Muscle of leg (tissue), 11 donors: ENCODE data around the gene GGT5. TPM values are rescaled to one million over a fixed set of nuclear protein-coding genes. Genes with fewer than 3 reads are reported as not detected.
"Not testable (repeated sequence)": the region's sequence is repeated elsewhere in the genome, so short reads cannot be mapped to it uniquely, and the experiment has no call there.

Experiments
- DNase-seq: peaks from one replicate; pipeline ENCODE4 v3.0.0; 2013
- H3K27ac ChIP-seq: one replicate; pipeline ENCODE4 v1.5.1; 2013; ENCODE audit warnings: mild to moderate bottlenecking, low read length, control low read depth
- H3K27me3 ChIP-seq: one replicate; pipeline ENCODE4 v1.6.1; 2013; ENCODE audit warnings: low read length; ENCODE audit not compliant: control insufficient read depth, insufficient read depth
- H3K36me3 ChIP-seq: one replicate; pipeline ENCODE4 v1.6.1; 2013; ENCODE audit warnings: low read length; ENCODE audit not compliant: control insufficient read depth, insufficient read depth
- H3K4me1 ChIP-seq: one replicate; pipeline ENCODE4 v1.6.1; 2013; ENCODE audit warnings: low read length; ENCODE audit not compliant: control insufficient read depth, insufficient read depth
- H3K4me3 ChIP-seq: one replicate; pipeline ENCODE4 v1.5.1; 2013; ENCODE audit warnings: low read length, control low read depth
- H3K9me3 ChIP-seq: replicated peaks from 2 replicates; pipeline ENCODE4 v1.6.1; 2013; ENCODE audit warnings: low read depth, low read length; ENCODE audit not compliant: control insufficient read depth
- WGBS: methylation state at CpG from one replicate; pipeline ENCODE4 v1.1.5; 2013; ENCODE audit warnings: missing lambda C conversion rate; ENCODE audit not compliant: insufficient coverage; 5-methylcytosine and 5-hydroxymethylcytosine counted together
- polyA plus RNA-seq, 8 donors: library from polyadenylated mRNA; unstranded; fragments of 120-200 nt; gene quantifications; one replicate each; pipeline versions ENCODE4 v1.2.1 to v1.2.3, GENCODE V29; 2013; ENCODE audit warnings: inconsistent platforms in 1 of 8, low replicate concordance in 1 of 8; ENCODE audit not compliant: insufficient read length in 8 of 8, insufficient read depth in 1 of 8
- total RNA-seq: library from RNA; stranded (reverse); fragments of 120-200 nt; gene quantifications from one replicate; pipeline ENCODE4 v1.2.4, GENCODE V29; 2013

Gene GGT5
- total and polyA plus RNA-seq, 9 donors = 3.4 to 14.9 (median 12.5) TPM

GRCh38 chr22:24284747-24285203, 39.9 kb upstream of the GGT5 start:
- Histone ChIP-seq H3K9me3 (no peaks in the 10 kb centered on the region), H3K27ac (no peak overlapping the region), H3K27me3 (no peaks in the 10 kb centered on the region), H3K36me3 (no peaks in the 10 kb centered on the region), H3K4me3 (no peak overlapping the region), H3K4me1 (peaks cover 16% of the 10 kb centered on the region)
- 76% methylated on average over 2 of the region's 2 CpGs for WGBS
- DNase-seq = no peak

DNA sequence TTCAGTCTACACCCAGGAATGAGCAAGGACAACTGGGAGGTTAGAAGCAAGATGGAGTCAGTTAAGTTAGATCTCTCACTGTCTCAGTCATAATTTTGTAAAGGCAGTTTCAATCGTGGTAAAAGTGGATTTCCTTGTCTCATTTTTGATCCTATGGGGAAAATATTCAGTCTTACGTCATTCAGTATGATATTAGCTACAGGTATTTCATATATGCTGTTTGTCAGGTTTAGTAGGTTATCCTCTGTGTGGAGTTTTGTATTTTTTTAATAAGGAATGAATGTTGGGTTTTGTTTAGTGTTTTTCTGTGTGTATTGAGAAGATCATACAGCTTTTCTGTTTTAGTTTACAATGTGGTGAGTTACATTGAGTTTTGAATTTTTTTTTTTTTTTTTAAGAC, 37.5 kb upstream of the GGT5 start:
- Histone ChIP-seq H3K36me3 (no peaks in the 10 kb centered on the region), H3K9me3 (no peaks in the 10 kb centered on the region), H3K27ac (no peak overlapping the region), H3K27me3 (no peaks in the 10 kb centered on the region), H3K4me1 (peaks cover 5% of the 10 kb centered on the region), H3K4me3 (no peak overlapping the region)
- WGBS = no CpG with 5 or more reads among the region's 2 CpGs
- no peak for DNase-seq

DNA sequence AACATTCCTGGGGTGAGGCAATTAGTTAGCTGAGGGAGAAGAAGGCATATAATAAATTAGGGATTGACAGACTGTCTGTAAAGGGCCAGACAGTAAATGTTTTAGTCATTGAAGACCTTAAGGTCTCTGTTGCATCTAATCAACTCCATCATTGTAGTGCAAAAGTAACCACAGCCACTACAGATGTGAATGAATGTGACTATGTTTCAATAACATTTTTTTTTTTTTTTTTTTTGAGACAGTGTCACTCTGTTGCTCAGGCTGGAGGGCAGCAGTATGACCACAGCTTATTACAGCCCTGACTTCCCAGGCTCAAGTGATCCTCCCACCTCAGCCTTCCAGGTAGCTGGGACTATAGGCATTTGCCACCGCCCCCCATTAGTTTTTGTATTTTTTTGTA, 35.5 kb upstream of the GGT5 start:
- H3K4me1 ChIP-seq, H3K36me3 ChIP-seq, H3K4me3 ChIP-seq, H3K27me3 ChIP-seq, H3K9me3 ChIP-seq, H3K27ac ChIP-seq, DNase-seq: not testable (repeated sequence)
- WGBS = no CpG with 5 or more reads among the region's 1 CpG

DNA sequence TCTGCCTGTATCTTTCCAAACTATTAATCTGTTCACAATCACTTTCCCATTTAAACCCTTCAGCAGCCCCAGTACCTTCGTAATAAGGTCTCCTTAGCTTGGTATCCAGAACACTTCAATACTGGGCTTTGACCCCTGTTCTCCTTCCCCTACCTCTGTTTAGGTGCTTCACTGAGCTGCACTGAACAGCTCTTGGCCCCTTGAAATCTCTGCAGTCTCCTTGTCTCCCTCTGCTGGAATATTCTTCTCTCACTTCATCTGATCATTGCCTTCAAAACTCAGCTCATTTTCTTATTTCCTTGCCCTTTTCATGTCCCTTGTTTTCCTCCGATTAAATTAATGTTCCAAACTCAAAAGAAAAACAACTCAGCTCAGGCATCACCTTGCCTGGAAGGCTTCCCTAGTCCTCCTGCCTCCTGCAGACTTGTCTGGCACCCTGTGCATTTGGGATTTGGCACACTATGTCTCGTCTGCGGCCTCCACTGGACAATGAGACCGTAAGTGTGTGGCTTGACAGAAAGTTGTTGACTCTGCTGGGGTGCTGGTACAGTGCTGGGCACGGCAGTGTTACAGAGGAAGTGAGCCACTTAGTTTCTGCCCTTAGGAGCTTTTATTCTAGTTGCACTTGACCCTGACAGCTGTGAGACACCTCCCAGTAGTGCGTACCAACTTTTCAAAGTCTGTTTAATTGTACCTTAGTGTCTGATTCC, 30.0 kb upstream of the GGT5 start:
- WGBS = 55% methylated on average over 5 of the region's 7 CpGs
- not testable (repeated sequence) for H3K27me3 ChIP-seq, H3K4me3 ChIP-seq, H3K36me3 ChIP-seq, H3K9me3 ChIP-seq, DNase-seq, H3K27ac ChIP-seq
- peaks cover 15% of the 10 kb centered on the region for H3K4me1 ChIP-seq

- H3K27me3 ChIP-seq, H3K36me3 ChIP-seq, DNase-seq, H3K9me3 ChIP-seq, H3K4me3 ChIP-seq, H3K27ac ChIP-seq: not testable (repeated sequence)
- no CpG with 5 or more reads among the region's 4 CpGs for WGBS
- peaks cover 15% of the 10 kb centered on the region for H3K4me1 ChIP-seq
Observed at GRCh38 chr22:24273906-24274305, 29.0 kb upstream of the GGT5 start.

GRCh38 chr22:24273031-24273430, 28.1 kb upstream of the GGT5 start:
- H3K27ac ChIP-seq, H3K9me3 ChIP-seq, H3K4me3 ChIP-seq, H3K27me3 ChIP-seq, H3K36me3 ChIP-seq, DNase-seq: not testable (repeated sequence)
- peaks cover 15% of the 10 kb centered on the region for H3K4me1 ChIP-seq
- WGBS = no CpG with 5 or more reads among the region's 2 CpGs

DNA sequence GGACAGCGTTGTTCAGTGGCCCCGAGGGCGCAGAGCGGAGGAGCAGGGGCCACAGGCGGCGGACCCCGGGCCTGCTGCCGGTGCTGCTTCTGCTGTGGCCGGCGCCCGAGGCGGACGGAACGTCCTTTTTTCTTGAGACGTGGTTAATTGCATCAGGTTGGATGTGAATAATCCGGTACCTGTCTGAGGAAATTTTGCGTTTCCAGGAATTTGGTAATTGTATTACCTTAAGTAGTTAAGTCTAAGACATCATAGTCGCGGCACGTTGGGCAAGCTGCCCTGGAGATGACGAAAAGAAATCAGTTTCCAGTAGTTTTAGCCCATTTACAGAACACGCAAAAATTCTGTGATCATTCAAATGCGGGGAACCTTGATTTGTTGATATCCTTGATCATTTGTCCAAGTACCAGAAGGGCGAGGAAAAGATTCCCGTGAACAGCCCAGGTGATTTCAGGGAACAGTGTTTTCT, 26.5 kb upstream of the GGT5 start:
- Histone ChIP-seq H3K4me3 (peak overlapping the region; percentile 98), H3K27ac (peak overlapping the region; percentile 98), H3K4me1 (peaks cover 15% of the 10 kb centered on the region), H3K36me3 (no peaks in the 10 kb centered on the region), H3K9me3 (no peaks in the 10 kb centered on the region), H3K27me3 (no peaks in the 10 kb centered on the region)
- WGBS = 0% methylated on average over 17 of the region's 25 CpGs
- peak; percentile 73 for DNase-seq

DNA sequence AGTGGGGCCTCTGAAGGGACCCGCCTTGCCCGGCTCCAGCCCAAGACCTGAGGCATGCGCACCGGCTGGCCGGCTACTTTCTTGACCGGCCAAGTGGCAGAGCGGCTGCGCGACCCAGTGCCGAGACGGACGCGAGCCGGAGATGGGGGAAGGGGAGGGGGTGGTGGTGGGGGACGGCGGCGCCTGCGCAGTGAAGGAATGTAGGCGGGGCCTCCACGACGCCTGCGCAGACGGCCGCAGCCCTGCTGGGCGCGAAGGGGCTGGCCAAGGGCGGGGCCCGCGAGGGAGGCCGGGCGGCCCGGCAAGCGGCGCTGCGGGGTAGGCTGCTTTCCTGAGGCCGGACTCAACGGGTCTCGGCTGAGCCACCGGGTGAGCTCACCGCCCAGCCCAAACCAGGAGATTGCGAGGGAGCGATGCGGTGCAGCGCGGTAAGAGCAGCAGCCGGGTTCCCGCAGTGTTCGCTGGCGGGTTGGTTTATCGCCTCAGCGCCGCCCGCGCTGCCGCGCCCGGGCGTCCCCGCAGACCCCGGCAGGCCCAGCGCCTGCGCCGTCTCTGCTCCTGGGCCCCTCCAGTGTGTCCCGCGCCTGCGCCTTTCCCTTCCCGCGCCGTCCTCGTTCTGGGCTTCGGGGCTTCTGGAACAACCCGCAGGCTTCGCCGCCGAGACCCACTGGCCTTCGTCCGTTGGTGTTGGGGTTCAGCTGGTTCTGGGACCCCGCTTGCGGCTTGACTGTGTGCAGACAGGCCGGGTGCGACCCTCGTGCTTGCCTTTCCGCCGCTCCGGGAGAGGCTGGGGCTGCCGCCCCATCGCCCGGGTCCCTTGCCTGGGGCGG, 25.9 kb upstream of the GGT5 start, which contains the start of gene SPECC1L:
SPECC1L (plus strand) TSS at position 276 of the 830 bp plus-strand sequence. CDS start 31,401 bp downstream, outside the sequence.
- H3K4me1 ChIP-seq = peaks cover 16% of the 10 kb centered on the region
- WGBS = under 1% methylated on average over 81 of the region's 89 CpGs
- no peaks in the 10 kb centered on the region for H3K9me3 ChIP-seq
- H3K4me3 ChIP-seq = peak within 1 kb of the TSS; percentile 98
- peak within 1 kb of the TSS; percentile 98 for H3K27ac ChIP-seq
- H3K27me3 ChIP-seq = no peaks in the 10 kb centered on the region
- H3K36me3 ChIP-seq = no peaks in the 10 kb centered on the region
- peak; percentile 97 for DNase-seq

GRCh38 chr22:24266495-24266894, 21.6 kb upstream of the GGT5 start:
- H3K27me3 ChIP-seq, DNase-seq, H3K27ac ChIP-seq, H3K4me1 ChIP-seq, H3K9me3 ChIP-seq, H3K36me3 ChIP-seq, H3K4me3 ChIP-seq: not testable (repeated sequence)
- no CpG with 5 or more reads among the region's 6 CpGs for WGBS

- no peak overlapping the region for H3K27ac ChIP-seq
- no peaks in the 10 kb centered on the region for H3K36me3 ChIP-seq
- no peak for DNase-seq
- H3K9me3 ChIP-seq = no peaks in the 10 kb centered on the region
- peaks cover 5% of the 10 kb centered on the region for H3K4me1 ChIP-seq
- H3K27me3 ChIP-seq = no peaks in the 10 kb centered on the region
- H3K4me3 ChIP-seq = no peak overlapping the region
Observed at GRCh38 chr22:24265734-24266133, 20.9 kb upstream of the GGT5 start.
